NCI-H345 treated with DMSO at 0.1 percent for 48 hours (cell line): ENCODE results near the gene KRTAP4-3.
"Not testable (repeated sequence)": the region's sequence is repeated elsewhere in the genome, so short reads cannot be mapped to it uniquely, and the experiment has no call there.

Experiments
- DNase-seq: peaks from one replicate; lab custom pipeline; 2025; ENCODE audit not compliant: unreplicated experiment; lab: John Stamatoyannopoulos, UW

The KRTAP4-3 gene

DNA sequence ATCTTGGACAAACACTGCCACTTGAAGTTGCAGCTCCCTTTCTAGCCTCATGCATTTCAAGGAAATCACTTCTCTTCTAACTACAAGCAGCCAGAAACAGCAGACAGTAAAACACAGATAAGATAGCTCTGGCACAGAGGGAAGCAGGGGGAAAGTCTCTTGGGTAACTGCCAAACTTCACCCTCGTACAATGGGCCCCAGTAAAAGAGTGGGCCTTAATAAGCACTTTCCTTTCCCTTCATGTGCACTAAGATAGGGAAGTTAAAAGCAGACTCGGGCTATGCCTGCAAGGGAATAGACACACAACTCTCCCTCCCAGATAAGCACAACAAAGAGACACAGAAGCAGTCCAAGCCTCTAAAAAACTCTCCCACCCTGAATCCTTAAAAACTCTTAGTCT lies 14.2 kb downstream of the KRTAP4-3 start:
- DNase-seq, result no peak

DNA sequence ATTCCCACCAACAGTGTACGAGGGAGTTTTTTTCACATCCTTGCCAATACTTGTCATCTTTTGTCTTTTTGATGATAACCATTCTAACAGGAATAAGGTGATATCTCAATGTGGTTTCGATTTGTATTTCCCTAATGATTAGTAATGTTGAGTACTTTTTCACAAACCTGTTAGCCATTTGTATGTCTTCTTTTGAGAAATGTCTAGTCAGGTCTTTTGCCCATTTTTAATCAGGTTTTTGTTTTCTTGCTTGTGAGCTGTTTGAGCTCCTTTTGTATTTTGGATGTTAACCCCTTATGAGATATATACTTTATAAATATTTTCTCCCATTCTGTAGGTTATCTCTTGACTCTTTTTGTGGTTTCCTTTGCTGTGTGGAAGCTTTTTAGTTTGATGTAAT lies 16.5 kb downstream of the KRTAP4-3 start:
- DNase-seq, result no peak

DNA sequence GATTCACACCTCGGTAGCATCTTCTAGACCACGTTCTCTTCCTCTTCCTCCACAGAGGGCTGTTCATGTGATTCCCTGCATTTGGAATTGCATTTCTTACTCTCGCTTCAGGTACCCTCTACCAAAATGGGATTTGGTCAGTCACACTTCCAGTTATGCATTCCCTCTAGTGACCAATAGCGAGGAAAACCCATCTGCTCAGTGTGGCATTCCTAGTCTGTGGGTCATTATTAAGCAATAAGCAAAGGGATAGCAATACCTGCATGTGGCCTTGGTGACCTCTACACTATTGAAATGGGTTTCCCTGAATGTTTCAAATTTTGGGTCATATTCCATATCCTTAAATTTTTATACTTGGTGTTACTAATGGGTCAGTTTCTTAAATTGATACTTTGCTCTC lies 18.0 kb downstream of the KRTAP4-3 start:
- DNase-seq, result no peak

DNA sequence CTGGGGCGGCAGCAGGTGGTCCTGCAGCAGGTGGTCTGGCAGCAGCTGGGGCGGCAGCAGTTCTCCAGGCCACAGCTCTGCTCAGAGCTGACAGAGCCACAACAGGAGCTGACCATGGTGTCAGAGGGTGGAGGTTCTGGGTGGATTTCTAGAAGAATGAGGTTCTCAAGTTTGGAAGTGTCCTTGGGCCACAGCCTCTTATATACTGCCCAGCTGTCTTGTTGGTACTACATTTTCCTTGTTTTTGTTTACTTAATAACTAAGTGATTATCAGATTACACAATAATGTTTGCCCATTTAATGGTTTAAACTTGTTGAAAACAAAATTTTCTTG lies 18.4 kb downstream of the KRTAP4-3 start, which contains the start of gene KRTAP4-5:
Gene KRTAP4-5 (minus strand): TSS at position 174 of the 334 bp plus-strand sequence. CDS start 58 bp downstream, at position 116.
- DNase-seq, result no peak

DNA sequence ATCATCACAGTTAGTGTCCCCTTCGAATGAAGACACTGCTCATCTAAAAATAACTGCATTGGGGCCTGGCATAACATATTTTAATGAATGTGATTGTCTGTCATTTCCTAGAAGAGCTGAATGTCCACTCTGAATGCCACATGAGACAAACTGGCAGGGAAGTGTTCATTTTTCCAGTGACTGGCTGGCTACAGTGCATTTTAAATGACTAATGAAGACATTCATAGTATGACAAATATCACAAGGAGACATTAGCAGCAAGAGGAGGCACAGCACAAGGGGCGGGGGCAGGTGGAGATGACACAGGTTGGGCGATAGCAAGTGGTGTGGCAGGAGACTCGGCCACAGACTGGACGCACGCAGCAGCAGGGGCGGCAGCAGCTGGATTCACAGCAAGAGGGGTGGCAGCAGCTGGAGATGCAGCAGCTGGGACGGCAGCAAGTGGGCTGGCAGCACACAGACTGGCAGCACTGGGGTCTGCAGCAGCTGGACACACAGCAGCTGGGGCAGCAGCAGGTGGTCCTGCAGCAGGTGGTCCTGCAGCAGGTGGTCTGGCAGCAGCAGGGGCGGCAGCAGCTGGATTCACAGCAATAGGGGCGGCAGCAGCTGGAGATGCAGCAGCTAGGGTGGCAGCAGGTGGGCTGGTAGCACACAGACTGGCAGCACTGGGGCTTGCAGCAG lies 18.9 kb downstream of the KRTAP4-3 start:
- not testable (repeated sequence) for DNase-seq

DNA sequence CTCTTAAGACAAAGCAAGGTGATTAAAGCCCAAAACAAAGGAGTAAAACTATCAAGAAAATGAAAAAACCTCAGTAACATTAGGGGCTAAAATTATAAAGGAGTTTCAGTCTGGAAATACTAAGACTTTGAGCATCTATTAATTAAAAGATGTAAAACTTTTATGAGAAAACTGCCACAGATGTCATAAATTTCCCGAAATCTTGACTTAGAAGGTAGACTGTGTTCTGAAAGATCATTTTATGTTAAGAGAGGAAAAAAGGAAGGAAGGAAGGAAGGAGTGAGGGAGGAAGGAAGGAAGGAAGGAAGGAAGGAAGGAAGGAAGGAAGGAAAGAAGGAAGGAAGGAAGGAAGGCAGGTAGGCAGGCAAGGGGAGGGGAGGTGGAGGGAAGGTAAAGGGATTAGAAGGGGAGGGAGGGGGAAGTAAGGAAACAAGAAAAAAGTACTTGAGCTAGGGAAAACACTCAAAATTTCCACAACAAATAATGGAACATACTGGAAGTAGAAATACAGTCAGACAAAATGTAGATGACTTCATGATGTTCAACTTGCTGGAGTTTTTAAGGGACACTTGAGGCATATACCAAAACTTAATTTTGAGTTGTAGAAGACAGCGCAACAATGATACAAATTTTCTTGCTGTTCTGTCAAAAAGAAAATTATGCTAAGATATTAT lies 20.4 kb downstream of the KRTAP4-3 start:
- no peak for DNase-seq

DNA sequence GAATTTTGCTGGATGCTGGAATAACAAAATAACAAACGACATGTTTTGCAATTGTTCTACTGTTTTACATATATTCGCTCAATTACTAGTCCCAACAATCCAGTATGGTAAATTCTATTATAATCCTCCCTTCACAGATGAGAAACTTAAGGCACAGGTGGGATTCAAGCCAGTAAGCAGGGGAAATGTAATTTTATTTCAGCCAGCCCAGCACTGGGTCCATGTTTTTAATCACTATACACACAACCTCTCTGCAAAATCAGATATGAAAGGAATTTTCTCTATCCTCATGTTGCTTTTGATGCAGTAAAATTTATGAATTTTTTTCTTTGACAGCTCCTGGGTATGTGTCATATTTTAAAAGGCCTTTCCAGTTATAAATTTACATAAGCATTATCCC lies 22.8 kb downstream of the KRTAP4-3 start:
- no peak for DNase-seq

DNA sequence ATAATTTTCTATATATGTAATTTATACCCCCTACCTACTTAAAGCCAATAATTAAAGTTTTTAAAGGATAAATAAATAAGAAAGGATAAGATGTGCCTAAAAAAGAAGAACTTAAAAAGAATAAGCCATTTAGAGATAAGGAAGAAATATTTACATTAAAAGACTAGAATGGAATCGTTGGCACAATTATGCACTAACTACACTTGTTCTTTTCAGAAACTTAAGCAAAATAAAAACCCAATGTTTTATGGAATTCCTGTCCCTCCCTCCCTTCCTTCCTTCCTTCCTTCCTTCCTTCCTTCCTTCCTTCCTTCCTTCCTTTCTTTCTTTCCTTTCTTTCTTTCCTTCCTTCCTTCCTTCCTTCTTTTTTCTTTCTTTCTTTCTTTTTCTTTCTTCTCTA lies 23.2 kb downstream of the KRTAP4-3 start:
- no peak for DNase-seq

DNA sequence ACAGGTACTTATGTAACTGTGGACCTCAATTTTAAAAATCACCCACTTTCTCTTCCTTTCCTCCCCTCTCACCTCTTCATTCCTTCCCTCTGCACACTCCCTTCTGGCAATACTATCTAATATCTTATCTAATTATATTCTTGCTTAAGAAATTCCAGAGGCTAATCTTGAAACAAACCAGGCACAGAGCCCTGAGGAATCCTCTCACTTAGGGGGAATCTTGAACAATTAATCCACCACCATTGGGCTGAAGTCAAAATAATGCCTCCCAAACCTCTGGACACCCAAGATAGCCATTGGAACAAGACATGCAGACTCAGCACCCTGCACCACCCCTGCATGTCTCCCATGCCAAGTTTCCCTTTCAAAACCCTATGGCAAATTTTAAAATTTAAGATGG lies 26.7 kb downstream of the KRTAP4-3 start:
- no peak for DNase-seq

DNA sequence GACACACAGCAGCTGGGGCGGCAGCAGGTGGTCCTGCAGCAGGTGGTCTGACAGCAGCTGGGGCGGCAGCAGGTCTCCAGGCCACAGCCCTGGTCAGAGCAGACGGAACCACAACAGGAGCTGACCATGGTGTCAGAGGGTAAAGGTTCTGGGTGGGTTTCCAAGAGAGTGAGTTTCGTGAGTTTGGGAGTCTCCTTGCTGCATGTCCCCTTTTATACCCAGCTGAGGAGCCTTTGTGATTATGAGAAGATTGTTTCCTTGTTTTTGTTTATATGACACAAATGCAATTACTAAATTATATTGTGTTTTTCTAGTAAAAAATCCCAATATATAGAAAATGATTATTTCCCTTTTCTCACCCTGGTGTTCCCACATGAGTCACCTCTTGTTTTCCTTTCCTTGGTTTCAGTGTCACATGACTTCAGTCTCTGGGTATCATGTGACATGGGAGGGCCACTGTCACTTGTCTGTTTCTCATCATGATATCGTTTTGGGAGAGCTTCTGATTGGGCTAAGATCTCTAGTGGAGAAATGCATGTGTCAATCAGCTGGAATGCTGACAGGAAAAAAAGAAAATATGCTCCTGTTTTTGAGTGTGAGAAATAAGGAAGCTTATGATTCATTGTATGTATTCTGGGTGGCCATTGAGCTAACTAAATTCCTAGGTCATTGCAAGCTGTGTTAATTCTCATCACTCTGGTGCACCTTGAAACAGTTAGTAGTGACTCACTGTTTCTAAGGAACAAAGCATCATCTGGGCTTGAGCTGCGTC lies 27.5 kb downstream of the KRTAP4-3 start, which contains the start of gene KRTAP4-6:
Gene KRTAP4-6 (minus strand): TSS at position 185 of the 772 bp plus-strand sequence. CDS start 57 bp downstream, at position 128.
- no peak for DNase-seq

DNA sequence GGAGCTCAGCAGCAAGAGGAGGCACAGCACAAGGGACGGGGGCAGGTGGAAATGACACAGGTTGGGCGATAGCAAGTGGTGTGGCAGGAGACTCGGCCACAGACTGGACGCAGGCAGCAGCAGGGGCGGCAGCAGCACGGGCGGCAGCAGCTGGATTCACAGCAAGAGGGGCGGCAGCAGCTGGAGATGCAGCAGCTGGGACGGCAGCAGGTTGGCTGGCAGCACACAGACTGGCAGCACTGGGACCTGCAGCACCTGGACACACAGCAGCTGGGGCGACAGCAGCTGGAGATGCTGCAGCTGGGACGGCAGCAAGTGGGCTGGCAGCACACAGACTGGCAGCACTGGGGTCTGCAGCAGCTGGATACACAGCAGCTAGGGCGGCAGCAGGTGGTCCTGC lies 28.2 kb downstream of the KRTAP4-3 start:
- not testable (repeated sequence) for DNase-seq

DNA sequence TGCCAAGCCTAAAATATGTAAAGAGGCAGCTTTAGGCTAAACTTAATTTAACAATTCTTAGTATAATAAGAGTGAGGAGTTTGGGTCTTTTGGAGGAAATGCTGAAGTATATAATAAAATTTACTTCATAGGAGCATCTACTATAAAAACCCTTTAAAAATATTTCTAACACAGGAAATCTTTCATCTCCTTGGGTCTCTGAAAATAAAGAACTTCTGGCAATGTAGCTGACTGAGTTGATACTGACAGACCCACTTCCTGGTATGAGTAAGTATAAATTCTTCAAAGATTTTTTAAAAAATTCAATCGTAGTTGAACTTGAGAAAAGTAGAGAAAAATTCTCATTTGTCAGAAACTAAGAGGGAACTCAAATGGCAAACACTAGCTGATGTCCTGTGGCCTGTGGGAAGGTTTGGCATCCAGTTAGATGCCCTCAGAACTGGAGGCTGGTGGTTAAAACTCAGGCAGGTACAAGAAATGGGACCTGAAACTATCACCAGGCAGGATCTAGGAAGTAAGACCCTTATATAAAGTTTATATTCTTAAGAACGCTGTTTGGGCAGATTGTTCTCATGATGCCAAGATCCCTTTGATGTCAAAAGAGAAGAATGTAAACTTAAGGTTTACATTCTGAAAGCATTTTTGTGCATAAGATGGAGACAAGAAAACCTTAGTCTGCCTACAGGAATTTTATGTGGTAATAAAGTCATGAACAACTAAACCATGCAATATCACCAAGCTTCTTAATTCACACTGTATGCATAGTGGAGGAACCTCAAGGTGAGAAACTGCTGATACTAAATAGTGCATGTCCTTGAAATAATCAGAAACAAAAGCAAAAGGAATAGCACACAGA lies 33.9 kb downstream of the KRTAP4-3 start:
- no peak for DNase-seq

DNA sequence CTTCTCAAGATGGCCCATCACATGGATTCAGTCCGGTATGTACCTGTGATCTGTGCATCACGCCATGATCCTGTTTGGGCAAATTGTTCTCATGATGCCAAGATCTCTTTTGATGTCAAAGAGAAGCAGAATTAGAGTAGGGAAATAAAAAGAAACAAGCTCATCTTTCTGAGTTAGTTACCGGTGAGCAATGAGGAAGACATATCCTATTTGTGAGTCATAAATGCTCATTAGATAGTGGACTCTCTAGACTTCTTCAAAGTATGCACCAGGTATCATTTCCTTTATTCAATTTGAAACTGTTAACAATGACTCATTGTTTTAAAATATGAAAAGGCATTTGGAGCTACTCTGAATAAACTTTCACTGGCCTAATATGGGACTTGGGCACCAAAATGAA lies 36.0 kb downstream of the KRTAP4-3 start:
- DNase-seq, result no peak

DNA sequence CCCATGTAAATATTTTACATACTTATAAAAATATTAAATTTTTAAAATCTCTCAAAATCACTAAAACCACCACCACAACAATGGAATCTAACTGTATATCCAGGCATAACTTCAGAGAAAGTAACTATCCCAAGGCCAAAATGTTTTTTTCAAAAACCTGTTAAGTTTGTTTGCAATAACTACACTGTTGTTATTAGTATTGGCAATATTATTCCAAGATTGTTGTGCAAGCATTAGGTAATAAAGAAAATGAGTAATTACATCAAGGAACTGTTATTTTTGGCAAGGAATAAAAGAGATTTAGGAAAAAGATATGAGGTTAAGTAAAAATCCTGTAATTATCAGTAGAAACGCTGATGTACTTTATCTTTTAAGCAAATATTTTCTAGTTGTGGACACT lies 40.6 kb downstream of the KRTAP4-3 start:
- no peak for DNase-seq

DNA sequence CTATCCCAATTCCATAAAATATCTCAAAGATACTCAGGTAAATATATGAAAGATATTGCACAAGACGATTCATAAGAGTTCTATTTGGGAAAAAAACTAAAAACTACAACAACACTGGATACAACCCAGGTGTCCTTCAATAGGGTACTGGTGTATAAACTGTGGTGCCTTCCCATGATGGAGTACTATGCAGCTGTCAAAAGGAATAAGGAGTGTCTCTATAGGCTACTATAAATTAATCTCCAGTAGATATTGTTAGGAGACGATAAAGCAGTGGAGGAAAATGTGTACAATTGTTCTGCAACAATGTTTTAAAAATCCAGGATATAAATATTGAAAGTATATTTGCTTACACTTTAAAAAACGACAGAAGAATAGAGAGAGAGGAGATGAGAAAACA lies 41.6 kb downstream of the KRTAP4-3 start:
- no peak for DNase-seq

DNA sequence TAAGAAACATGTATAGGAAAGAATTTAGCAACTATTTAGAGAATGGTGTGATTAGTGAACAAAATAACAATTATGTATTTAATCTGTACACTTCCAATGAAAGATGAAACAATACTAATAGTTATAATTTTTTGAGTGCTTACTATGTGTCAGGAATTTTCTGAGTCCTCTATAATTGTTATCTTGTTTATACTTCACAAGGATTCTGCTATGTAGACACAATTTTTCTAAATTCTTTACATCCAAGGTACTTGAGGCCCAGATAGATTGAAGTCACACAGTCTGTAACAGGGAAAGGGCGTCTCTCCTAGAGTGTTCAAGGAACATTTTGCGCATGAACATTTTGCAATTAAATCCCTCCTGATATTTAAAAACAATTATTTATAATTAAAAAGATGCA lies 43.0 kb downstream of the KRTAP4-3 start:
- no peak for DNase-seq

DNA sequence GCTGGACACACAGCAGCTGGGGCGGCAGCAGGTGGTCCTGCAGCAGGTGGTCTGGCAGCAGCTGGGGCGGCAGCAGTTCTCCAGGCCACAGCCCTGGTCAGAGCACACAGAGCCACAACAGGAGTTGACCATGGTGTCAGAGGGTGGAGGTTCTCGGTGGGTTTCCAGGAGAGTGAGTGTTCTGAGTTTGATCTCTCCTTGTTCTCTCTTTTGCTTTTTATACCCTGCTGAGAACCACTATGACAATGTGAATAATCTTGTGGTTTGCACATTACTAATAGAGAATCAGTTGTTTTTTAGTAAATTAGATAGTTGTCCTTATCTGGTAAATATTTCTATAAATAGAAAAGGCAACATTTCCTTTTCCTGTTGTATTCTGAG lies 44.0 kb downstream of the KRTAP4-3 start, which contains the start of gene KRTAP4-12:
Gene KRTAP4-12 (minus strand): TSS at position 192 of the 381 bp plus-strand sequence. CDS start 60 bp downstream, at position 132.
- not testable (repeated sequence) for DNase-seq

DNA sequence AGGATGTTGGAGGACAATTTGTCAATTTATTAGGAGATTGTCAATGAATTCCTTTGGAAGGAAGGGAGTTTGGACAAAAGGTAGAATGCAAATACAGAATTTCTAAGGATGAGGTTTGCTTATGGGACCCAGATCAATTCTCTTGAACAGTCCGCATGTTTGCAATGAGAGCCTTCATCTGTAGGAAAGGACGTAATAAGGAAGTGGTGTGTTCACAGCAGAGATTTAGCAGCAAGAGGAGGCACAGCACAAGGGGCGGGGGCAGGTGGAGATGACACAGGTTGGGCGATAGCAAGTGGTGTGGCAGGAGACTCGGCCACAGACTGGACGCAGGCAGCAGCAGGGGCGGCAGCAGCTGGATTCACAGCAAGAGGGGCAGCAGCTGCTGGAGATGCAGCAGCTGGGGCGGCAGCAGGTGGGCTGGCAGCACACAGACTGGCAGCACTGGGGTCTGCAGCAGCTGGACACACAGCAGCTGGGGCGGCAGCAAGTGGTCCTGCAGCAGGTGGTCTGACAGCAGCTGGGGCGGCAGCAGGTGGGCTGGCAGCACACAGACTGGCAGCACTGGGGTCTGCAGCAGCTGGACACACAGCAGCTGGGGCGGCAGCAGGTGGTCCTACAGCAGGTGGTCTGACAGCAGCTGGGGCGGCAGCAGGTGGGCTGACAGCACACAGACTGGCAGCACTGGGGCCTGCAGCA lies 44.6 kb downstream of the KRTAP4-3 start:
- not testable (repeated sequence) for DNase-seq

DNA sequence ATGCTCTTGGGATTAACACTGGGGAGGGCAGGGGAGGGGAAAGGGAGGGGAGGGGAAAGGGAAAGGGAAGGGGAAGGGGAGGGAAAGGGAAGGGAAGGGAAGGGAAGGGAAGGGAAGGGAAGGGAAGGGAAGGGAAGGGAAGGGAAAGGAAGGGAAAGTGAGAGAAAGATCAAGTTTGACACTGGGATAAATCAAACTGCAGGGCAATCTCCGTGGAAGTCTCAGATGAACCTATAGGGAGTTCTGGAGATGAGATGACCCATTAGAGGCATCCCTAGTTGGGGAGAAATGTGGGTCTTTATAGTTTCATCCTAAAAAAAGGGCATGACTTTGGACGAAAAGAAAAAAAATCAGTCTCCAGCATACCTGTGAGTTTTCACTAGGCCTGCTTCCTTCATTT lies 46.3 kb downstream of the KRTAP4-3 start:
- no peak for DNase-seq
